HG03457 (cell line): ENCODE measurements around the gene MCAT.
"Not testable (repeated sequence)": the region's sequence is repeated elsewhere in the genome, so short reads cannot be mapped to it uniquely, and the experiment has no call there.

Source experiments
- ATAC-seq: cut with Tn5 transposase; IDR thresholded peaks from one replicate; pipeline ENCODE4 v1.9.1; 2021; ENCODE audit warnings: moderate number of reproducible peaks; ENCODE audit not compliant: unreplicated experiment

The MCAT gene

GRCh38 chr22:43154887-43155536 is 11.8 kb upstream of the MCAT start:
- ATAC-seq = no peak

DNA sequence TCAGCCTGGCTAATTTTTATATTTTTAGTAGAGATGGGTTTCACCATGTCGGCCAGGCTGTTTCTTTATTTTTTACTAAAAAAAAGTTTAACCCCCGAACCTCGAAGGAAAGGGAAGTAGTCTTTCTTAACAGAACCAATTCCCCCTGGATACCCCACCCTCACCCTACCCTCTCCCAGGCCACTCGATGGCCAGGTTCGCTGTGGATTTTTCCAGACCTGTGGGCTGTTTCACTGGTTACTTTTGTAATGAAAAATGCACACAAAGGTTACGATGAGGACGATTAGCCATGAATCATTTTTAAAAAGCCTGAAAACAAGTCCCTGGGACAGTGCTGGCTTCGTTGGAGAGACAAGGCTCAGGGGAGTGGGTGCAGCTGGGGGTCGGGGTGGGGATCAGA is 10.7 kb upstream of the MCAT start:
- no peak for ATAC-seq

- no peak for ATAC-seq
Observed at GRCh38 chr22:43152357-43153071, 9.3 kb upstream of the MCAT start.

DNA sequence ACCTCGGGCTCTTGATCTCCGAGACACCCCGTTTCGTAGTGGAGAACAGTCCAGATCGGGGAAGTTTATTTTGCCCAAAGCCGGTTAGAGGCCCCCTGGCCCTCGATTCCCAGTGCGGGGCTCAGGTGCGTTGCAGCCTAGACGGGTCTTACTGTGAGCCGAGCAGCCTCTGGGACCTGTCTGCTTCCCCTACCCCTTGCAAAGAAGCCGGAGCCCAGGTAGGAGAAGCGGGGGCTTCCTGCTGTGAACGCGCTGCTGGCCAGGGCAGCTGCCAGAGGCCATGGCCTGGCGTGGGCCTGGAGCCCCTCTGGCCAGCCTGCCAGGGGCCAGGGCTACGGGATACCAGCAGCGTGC is 8.8 kb upstream of the MCAT start:
- ATAC-seq = no peak

- no peak for ATAC-seq
Observed at GRCh38 chr22:43151251-43152002, 8.2 kb upstream of the MCAT start, which contains the start of gene TSPO. TSS of gene TSPO (plus strand) at chr22:43151559. CDS start at chr22:43159239, 7,680 bp downstream.

DNA sequence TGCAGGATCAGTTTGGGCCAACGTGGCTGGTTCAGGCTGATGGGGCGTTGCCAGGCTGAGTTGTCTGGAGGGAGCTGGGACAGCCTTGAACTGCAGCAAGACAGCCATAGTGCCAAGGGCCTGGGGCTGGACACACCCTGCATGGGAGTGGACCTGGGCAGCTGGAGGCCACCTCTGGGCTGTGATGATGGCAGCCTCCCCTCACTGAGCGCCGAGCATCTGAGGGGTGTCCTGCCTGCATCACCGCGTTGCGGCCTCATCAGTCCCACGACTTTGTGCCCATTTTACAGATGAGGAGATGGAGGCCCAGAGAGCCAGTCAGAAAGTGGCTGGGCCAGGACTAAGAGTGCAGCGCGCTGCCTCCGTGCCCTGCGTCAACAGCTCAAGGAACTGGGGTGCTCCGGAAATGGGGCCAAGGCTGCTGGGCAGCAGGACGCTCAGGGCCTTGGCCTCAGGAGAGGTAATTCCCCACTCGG is 7.6 kb upstream of the MCAT start:
- ATAC-seq = no peak

GRCh38 chr22:43148581-43148980 is 5.4 kb upstream of the MCAT start:
- ATAC-seq = no peak

GRCh38 chr22:43147821-43148220 is 4.6 kb upstream of the MCAT start:
- no peak for ATAC-seq

DNA sequence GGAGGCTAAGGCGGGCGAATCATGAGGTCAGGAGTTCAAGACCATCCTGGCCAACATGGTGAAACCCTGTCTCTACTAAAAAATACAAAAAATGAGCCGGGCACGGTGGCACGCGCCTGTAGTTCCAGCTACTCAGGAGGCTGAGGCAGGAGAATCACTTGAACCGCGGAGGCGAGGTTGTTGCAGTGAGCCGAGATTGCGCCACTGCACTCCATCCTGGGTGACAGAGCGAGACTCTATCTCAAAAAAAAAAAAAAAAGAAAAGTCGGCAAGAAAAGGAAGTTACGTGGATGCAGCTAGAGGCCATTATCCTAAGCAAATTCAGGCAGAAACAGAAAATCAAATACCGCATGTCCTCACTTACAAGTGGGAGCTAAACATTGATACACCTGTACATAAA is 3.1 kb upstream of the MCAT start:
- not testable (repeated sequence) for ATAC-seq

- not testable (repeated sequence) for ATAC-seq
Observed at GRCh38 chr22:43145371-43145770, 2.2 kb upstream of the MCAT start.

- ATAC-seq = no peak
Observed at GRCh38 chr22:43144949-43145348, 1.8 kb upstream of the MCAT start.

DNA sequence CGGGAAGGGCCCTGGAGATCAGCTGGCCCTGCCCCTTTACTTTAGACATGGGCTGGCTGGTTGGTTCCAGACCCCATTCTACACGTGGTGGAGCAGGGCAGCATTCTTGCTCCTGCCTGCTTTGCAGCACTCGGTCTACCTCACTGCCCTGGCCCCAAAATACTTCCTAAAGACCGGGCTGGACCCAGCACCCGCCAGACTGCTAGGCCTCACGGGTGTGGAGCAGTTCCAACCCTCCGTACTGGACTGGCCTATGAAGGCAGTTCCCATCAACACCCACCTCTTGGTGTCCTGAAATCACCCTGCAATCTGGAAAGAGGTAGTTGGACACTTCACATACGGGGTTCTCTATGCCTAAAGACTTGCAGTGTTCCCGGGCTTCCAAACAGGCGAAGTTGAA is 6.4 kb downstream of the MCAT start:
- no peak for ATAC-seq

GRCh38 chr22:43136255-43136654 is 6.9 kb downstream of the MCAT start:
- no peak for ATAC-seq

- no peak for ATAC-seq
Observed at GRCh38 chr22:43135565-43135964, 7.6 kb downstream of the MCAT start.

DNA sequence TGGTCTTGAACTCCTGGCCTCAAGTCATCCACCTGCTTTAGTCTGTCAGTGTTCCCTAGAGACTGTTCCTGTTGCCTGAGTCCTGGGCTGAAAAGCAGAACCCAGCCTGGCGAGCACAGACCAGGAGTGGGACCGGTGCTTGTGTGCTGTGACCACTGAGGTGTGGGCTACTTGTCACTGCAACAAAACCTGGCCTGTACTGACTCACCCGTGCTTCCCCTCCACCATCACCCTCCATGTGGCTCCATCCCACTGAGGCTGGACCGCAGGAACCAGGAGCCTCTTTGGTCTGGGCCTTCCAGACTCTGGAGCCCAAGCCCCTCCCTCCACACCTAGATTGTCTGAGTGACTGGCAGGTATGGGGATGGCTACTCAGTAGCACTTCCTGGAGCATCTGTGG is 8.6 kb downstream of the MCAT start:
- ATAC-seq = no peak

DNA sequence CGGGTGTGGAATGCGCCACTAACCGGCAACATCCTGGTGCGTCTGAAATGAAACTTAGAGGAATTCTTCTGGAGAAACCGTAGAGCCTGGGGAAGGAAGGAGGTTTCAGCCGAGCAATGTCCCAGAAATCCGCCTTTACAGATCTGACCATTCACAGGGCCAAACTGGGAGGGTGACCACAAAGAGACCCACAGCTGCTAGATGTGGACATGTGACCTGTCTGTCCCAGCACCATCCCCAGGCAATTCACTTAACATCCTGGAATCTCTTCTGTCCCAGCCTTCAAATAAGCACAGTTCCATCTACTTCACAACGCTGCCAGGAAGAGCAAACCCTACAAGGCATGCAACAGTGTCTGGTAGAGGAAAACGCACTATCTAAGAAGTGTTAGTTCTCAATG is 9.8 kb downstream of the MCAT start:
- ATAC-seq = no peak

- ATAC-seq = no peak
Observed at GRCh38 chr22:43131773-43132501, 11.3 kb downstream of the MCAT start.

GRCh38 chr22:43129426-43130425 is 13.5 kb downstream of the MCAT start:
- ATAC-seq = no peak

DNA sequence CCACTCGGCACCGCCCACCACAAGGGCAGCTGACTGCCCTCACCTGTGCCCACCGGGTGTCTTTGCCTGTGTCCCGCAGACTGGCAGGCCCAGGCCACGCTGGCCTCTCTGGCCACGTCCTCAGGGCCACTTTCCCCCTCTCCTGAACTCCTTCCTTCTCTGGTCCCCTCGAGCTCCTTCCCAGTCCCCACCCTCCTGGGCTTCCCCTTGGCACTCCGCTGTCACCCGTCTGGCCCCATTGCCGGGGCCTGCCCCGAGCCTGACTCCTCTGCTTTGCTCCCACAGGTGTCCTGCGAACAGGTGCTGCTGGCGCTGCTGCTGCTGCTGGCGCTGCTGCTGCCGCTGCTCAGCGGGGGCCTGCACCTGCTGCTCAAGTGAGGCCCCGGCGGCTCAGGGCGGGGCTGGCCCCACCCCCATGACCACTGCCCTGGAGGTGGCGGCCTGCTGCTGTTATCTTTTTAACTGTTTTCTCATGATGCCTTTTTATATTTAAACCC is 14.2 kb downstream of the MCAT start:
- no peak for ATAC-seq

- ATAC-seq = no peak
Observed at GRCh38 chr22:43128116-43128515, 15.1 kb downstream of the MCAT start.
